Activated effector memory CD4-positive, alpha-beta T cell treated with anti-CD3 and anti-CD28 coated beads, Interleukin-2, amount 50 U/mL, for 16 hours (primary cell): ENCODE measurements around the gene CRELD2.
A peak's percentile ranks its signal among the peaks of the same experiment; 100 is the strongest.

ENCODE experiments used
- DNase-seq: peaks from one replicate; pipeline ENCODE4 v3.0.0-alpha.2; 2020

Gene CRELD2

DNA sequence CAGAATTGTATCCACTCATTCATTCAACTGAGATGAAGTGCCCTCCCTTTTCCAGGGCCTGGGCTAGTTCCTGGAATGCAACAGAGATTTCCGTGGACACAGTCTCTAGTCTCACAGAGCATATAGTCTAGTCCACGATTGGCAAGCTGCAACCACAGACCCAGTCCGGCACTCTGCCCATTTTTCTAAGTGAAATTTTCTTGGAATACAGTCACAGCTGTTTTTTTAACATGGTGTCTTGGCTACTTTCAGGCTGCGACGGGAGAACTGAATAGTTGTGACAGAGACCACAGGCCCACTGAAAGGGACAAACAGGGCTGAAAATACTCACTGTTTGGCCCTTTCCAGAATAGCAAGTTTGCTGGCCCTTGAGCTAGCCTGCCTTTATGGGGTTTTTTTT lies 29.4 kb upstream of the CRELD2 start:
- DNase-seq = peak; percentile 6

DNA sequence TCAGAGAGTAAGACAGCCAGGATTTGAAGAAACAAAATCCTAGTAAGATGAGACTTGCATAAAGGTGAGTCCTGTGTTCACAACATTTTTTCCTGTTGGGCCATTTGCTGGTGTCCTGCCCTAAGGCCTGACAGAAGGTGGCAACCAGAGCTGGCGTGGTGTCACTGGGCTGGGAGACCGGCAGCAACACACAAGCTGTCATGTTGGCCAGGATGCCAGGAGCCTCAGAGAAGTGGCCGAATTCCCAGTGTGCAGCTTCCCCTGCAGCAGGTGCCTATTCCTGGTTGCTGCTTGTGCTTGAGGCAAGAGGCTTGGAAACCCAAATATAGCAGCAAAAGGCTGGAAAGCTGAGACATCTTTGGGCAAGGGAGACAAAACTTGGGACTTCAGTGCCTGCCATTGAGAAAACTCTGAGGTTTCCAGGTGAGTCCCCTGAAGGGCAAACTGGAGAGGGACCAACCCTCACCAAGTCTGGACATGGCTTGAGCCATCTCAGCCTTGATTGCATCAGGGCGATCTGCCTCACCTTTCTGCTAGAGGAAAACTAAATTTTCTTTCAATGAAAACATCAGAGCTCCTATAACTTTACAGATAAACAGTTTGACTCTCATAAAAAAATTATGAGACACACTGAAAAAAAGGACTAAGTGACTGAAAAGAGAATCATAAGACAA lies 26.1 kb upstream of the CRELD2 start:
- DNase-seq = peak; percentile 25

DNA sequence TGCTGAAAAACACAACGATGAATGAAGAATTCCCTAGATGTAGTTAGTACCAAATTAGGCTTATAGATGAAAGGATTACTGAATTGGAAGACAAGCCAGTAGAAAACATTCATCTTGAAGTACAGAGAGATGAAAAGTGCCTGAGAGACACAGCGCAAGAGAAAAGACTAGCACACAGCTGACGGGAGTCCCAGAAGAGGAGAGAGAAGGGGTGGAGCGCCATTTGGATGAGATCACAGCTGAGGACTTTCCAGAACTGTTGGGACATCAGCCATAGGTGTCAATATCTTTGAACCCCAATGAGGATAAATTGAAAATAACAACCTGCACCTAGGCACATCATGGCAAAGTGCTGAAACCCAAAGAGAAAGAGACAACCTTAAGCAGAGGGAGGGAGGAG lies 25.4 kb upstream of the CRELD2 start:
- no peak for DNase-seq

DNA sequence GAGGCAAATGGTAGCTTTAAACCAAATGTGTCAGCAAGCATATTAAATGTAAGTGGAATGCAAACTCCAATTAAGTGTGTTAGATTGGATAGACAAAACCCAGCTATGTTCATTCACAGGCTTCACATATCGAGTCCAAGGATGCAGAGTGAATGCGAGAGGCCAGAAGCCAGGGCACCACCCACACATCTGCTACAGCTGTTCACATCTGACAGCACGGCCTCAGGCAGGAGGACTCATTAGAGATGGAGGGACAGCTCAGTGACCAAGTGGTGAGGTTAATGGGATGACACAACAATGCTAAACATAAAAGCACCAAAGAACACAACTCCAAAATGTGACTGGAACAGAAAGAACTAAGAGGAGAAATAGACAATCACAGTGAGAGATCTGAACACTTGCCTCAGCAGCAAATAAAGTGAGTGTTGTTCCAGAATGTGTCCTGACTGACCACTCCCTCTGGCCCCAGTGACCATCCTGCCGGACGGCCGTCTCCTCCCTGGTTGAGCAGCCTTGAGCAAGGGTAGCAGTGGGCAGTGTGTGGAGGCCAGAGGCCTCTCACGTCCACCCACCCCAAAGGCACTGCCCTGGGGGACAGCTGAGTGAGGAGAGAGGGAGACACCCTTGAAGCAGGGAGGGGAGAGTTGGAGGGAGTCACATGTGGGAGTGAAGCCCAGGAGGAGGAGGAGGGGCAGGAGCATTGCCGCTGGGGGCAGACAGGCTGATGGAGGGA lies 23.9 kb upstream of the CRELD2 start:
- DNase-seq = peak; percentile 16

DNA sequence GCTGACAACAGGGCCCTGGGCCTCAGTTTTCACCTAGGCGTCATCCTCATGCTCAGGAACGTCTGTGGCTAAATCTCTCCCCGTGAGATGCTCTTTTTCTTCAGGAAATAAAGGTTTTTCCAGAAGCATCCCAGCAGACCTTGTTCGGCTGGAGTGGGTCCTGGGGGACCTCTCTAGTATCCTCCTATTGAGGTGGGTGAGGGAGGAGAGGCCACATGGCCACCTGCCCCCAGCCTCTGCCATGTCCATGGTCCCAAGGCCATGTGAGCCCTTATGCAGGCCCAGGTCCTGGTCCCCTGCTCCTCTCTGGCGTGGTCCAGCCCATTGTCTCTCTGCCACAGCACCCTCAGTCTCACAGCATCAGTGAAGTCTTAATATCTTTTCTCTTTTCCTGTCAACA lies 22.2 kb upstream of the CRELD2 start:
- DNase-seq = no peak

DNA sequence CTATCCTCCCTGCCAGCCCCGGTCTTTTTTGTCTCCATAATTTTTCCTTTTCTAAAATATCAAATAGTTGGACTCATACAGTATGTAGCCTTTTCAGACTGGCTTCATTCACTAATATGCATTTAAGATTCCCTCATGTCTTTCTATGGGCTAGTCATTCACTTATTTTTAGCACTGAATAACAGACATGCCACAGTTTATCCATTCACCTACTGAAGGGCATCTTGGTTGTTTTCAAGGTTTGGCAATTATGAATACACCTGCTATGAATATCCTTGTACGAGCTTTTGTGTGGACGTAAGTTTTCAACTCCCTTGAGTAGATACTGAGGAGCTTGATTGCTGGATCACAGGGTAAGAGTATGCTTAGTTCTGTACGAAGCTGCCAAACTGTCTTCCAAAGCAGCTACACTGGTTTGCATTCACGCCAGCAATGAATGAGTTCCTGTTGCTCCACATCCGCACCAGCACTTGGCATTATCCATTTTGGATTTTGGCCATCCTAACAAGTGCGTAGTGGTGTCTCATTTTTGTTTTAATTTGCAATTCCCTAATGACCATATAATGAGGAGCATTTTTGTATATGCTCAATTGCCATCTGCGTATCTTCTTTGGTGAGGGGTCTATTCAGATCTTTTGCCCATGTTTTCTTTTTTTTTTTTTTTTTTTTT lies 21.3 kb upstream of the CRELD2 start:
- DNase-seq = no peak

DNA sequence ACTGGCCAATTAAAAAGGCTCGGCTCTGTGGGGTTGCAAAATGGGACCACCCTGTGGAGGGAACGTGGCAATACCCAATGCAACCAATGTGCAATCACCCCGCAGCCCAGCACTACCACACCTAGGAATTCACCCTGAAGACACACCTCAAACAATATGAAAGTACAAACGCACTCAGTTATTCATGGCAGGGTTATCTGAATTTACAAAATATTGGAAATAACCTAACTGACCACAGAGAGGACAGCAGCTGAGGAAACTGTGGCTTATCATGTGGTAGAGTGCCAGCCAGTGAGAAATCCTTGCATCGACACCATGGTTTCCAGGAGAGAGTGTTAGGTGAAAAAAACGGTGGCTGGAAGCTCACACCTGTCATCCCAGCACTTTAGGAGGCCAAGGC lies 18.9 kb upstream of the CRELD2 start:
- DNase-seq = no peak

DNA sequence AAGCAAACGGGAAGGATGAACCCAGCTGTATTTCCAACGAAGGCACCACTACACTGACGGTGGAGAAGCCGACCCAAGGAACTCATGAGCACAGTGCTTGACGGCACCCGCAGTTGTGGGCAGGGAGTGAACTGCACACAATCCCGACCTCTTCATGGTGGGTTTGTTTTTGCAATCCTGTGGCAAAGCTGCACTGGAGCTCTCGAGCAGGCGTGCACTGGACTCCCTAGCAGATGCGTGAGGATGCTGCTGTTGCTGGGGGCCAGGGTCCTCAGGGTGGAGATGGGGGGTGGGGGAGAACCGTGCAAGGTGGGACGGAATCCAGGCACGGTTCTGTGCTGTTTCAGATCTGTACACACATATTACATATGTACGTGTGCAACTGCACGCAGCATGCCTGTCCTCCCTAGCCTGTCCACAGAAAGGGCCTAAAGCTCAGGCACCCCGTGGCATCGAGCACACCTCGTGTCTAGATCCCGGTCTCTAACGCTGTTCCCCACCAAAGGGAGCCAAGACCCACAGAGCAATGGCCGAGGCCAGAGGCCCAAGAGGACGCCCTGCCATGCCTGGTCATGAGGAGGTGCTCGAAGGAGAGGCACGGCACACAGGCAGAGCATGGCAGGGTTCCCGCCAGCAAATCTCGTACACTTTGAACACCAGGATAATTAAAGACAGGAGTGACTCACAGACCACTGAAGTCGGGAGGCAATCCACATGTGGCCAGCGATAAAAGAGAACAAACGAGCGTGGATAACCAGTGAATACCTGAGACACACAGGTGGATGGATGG lies 17.8 kb upstream of the CRELD2 start:
- peak; percentile 54 for DNase-seq

DNA sequence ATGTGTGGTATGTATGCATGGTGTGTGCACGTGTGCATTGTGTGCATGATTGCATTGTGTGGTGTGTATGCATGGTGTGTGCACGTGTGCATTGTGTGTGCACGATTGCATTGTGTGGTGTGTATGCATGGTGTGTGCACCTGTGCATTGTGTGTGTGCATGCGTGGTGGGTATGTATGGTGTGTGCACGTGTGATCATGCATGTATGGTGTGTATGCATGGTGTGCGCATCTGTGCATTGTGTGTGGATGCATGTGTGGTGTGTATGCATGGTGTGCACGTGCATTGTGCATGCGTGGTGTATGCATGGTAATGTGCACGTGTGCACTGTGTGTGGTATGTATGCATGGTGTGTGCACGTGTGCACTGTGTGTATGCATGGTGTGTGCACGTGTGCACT lies 17.0 kb upstream of the CRELD2 start:
- DNase-seq = no peak

DNA sequence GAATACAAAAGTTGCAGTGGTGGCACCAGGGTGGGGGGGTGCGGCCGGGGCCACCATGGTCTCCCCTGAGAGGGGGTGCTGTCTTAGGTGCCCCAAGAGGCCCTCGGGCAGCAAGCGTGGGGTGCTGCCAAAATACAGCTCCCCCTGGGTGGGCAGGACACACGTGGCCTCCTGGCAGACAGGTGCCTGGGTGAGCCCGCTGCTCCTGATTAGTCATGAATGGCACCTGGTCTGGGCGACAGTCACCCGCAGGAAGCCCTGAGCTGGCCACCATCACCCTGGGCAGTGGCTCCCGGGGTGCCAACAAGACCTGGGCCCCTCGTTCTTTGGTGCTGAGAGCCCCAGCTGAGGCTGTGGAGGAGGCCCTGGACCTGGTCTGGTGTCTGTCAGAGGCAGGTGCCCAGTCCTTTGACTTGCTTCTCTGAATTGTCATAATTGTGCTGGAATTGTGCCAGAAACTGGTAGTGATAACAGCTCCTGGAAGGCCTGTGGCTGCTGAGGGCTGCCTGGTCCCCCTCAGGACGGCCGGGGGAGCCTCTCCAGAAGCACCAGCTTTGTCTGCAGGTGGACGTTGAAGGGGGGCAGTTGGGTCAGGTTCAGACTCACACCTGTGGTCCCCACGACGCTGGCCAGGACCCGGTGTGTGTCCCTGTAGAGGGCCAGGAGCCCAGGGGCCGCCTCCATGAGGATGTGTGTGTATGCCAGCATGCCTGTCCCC lies 15.0 kb upstream of the CRELD2 start:
- no peak for DNase-seq

DNA sequence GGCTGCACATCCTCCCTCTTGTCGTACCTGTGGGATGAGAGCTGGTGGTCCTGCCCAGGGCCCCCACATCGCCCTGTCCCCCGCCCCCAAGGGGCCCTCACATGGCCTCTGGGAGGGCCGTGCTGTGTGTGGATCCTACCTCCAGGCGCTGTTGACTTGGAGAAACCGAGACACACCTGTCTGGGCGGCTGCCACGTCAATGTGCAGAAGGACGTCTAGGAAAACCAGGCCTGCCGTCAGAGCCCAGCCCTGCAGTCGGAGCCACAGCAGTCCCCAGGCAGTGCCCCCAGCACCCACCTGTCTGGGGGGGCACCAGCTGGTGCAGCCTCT lies 14.4 kb upstream of the CRELD2 start:
- DNase-seq = no peak

DNA sequence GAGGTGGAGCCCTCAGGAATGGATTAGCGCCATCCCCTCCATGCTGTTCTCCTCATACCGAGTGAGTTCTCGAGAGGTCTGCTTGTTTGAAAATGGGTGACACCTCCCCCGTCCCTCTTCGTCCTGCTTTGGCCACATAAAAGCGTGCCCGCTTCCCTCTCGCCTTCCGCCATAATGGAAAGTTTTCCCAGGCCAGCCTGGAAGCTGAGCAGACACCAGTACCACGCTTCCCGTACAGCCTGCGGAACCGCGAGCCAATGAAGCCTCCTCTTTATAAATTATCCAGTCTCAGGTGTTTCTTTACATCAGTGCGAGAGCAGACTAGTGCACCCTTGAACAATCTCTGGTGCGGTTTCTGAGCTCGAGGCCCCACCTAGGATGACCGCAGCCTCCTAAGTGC lies 13.0 kb upstream of the CRELD2 start:
- DNase-seq = no peak

DNA sequence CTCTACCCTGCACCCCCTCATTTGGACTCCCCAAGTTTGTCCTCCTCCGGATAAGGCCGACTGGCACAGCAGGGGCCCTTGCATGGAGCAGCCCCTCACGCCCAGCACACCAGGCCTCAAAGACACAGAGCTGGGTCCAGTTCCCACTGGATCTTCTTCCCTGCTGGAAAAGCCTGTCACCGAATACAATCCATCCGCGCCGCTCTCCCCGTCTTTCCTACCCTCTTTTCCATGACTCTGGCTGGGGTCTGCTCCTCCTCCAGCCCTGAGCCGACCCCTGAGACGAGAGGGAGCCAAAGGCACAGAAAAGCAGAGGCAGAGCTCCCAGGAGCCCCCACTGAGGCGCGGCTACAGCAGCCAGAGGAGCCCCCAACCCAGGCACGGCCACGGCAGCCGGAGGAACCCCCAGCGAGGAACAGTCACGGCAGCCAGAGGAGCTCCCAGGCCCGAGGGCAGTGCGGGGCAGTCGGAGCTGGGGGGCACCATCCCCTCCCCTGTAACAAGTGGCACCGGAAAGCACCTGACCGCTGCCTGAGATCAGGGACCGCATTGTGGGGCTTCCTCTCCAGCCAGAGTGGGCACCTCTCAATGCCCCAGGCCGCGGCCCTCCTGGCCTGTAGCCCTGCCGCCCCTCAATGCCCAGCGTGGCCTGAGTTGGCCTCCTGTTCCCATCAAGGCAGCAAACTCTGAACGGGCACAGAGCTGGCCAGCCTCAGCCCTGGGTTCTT lies 12.2 kb upstream of the CRELD2 start:
- DNase-seq = no peak

DNA sequence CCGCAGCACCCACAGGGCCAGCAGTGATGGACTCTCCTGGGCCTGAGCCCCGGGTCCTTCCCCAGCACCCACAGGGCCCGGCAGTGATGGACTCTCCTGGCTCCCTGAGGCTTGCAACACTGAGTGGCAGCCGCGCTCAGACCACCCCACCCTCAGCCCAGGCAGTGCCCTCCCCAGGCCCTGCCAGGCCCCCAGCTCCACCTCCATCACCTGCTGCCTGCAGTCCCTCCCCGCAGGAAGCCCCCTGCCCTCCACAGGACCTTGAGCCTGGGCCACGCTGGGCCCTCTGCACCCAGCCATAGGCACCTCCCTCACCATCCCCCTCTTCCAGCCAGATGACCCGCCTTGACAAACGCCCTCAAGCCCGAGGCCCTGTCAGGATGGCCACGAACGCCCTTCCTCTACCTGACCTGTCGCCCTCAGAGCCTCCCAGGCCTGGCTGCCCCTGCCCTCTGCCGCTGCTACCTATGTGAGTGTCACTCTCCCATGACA lies 11.6 kb upstream of the CRELD2 start:
- no peak for DNase-seq

DNA sequence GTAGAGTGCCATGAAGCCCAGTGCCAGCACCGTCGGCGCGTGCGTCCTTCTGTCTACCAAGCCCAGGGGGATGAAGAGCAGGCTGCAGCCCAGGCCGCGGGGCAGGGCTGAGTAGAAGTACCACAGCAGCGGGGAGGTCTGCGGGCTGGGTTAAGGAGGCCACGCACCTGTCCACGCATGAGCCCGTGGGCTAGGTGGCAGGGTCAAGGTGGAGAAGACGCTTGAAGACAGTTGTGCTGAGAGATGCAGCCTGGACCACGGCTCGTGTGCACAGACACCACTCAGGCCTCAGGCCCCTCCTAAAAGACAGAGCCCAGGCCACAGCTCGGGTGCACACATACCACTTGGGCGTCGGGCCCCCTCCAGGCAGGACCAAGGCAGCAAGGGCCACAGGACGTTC lies 10.6 kb upstream of the CRELD2 start:
- DNase-seq = no peak

DNA sequence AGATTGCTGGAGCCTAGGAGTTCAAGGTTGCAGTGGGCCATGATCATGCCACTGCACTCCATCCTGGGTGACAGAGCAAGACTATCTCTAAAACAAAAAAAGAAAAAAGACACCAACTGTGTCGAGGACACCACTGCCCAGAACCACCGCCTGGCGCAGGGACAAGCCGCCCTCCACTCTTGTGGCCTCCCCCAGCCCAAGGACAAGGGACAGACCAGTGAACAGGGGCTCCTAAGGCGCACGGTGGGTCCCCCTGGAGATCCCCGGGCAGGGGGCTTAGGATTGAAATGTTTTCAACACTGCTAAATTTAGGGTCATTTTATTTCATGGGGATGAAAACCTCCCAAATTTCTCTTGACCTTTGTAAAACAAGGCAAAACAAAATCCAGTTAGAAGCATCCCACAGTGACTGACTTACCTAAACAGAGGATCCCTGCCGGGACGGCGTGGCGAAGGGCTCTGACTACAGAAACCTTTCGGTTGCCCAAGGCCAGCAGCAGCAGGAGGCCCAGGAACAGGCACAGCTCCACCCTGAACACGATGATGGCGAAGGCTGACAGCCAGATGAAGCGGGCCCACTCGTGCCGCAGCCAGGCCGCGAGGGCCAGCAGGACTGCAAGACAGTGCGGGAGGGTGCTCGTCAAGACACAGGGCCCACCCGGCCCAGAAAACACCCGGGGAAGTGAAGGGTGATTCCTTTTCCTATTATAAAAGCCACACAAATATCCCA lies 8.8 kb upstream of the CRELD2 start:
- DNase-seq = no peak

DNA sequence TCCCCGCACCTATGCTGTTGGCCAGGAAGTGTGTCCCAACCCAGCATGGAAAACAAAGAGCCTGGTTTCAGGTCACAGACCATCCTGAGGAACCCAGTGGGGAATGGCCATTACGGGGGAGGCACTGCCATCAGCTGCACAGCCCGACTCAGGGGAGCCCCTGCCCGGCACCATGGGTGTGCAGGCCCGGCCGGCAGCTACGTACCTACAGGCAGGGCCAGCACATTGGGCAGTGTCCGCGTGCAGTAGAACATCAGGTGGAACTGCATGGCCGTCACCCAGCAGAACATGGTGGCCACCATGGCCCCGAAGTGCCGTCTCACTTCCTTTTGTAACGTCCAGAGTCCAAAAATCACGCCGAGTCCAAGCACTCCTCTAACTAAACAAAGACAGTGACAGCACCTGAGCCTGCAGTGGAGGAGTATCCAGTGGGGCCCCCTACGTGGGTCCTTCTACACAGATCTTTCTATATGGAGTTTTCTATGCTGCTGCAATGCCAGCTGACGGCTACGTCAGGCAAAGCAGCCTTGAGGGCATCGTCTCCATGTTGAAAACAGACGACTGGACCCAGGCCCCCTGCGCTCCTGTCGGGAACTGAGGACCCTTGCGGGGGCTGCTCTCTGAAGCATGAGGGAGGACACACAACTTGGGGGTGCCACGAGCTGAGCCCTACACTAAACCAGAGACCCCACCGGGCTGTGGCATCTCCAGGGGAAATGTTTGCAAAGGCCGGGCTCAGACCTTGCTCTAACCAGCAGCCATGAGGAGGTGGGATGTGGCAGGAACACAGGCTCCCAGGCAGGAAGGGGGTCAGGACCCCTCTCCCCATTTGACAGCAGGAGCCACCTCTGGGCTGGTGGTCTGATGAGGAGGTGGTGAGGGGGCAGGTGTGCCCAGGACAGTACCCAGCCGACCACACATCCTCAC lies 7.9 kb upstream of the CRELD2 start:
- DNase-seq = no peak

DNA sequence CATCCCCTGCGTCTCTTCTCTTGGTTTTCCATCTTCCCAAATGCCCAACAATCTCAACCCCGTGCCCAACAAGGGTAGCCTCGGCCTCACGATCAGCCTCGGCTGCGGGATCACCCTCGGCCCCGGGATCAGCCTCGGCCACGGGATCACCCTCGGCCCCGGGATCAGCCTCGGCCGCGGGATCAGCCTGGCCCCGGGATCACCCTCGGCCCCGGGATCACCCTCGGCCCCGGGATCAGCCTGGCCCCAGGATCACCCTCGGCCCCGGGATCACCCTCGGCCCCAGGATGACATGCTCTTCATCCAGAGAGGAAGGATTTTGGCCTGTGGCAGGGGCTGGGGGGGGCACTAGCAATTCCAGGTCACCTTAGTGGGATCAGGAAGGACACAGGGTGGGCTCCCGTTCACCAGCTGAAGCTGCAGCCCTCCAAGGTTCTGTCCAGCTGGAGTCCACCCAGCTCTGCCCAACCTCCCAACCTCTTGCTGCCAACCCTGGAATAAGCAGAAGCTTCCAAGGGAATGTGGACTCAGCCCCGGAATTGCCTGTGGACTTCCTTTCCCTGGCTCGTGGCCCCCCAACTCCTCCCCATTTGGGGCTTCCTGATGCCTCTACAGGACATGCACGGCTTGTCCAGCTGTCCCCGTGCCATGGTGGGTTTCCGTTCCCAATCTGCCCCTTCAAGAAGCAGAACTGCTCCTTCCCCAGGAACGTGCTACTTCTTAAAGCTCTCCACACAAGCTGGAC lies 6.4 kb upstream of the CRELD2 start:
- no peak for DNase-seq

DNA sequence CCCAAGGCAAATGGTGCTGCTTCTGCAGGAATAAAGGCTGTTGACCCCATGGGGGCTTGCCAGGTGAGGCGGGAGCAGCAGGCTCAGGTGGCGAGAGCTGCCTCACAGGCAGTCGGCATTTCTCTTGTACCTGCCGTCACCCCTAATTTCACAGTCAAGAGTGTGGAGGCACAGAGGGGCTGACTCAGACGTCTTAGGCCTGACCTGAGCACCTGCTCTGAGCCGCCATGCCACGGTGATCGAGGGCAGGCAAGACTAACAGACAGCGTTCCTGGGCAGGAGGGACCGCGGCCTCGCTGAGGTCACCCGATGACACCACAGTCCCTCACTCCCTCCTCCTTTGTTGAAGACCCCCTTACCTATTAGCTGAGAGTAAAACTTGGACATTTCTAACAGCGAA lies 5.4 kb upstream of the CRELD2 start:
- DNase-seq = no peak
